GM12878 (cell line): ENCODE results near the gene OR4D1. TPM values are rescaled to one million over a fixed set of nuclear protein-coding genes. Genes with fewer than 3 reads are reported as not detected.

Source experiments
- CTCF ChIP-seq, 3 experiments: IDR thresholded peaks in 2 of 3; conservative IDR thresholded peaks in 1 of 3; 2 replicates each; pipeline ENCODE4 v1.5.1; 2011; ENCODE audit warnings: low read depth in 3 of 3, low read length in 3 of 3, mild to moderate bottlenecking in 3 of 3, control low read depth in 2 of 3, moderate library complexity in 2 of 3, inconsistent platforms in 1 of 3, mixed read lengths in 1 of 3; ENCODE audit not compliant: control insufficient read depth in 2 of 3, insufficient read depth in 1 of 3; ENCODE audit errors: extremely low read depth in 1 of 3
- MLLT1 ChIP-seq: fragments of 450-650 bp; IDR thresholded peaks from 2 replicates; pipeline ENCODE4 v1.6.1; 2016; ENCODE audit warnings: mild to moderate bottlenecking
- MYB ChIP-seq: fragments of 150-350 bp; IDR thresholded peaks from 2 replicates; pipeline ENCODE4 v1.6.1; 2014; ENCODE audit warnings: mild to moderate bottlenecking, low read depth, low read length, borderline replicate concordance
- NR2C2 ChIP-seq: IDR thresholded peaks from 2 replicates; pipeline ENCODE4 v1.6.1; 2011; ENCODE audit warnings: borderline replicate concordance, low read depth; ENCODE audit not compliant: control insufficient read depth, insufficient read length
- POLR2A ChIP-seq: IDR thresholded peaks from 2 replicates; pipeline ENCODE4 v1.6.1; 2011; ENCODE audit warnings: low read depth, mild to moderate bottlenecking, low read length
- ZBTB40 ChIP-seq: fragments of 450-650 bp; IDR thresholded peaks from 2 replicates; pipeline ENCODE4 v1.6.1; 2016; ENCODE audit warnings: mild to moderate bottlenecking, moderate library complexity, borderline replicate concordance
- polyA plus RNA-seq, 11 experiments: library from polyadenylated mRNA; depleted of rRNA in 4 of 11; unstranded in 6 of 11; stranded (reverse) in 5 of 11; fragments of >200 nt; fragmentation: Nextera tagmentation in 4 of 11; fragmentation: Illumina TruSeq in 1 of 11; extraction: Ambion mirVana in 4 of 11; extraction: Trizol in 1 of 11; gene quantifications; 1 replicate in 1 of 11; 2 replicates in 10 of 11; pipeline versions ENCODE4 v1.2.1 to v1.2.3, GENCODE V29; 2011 to 2016; ENCODE audit warnings: inconsistent platforms in 2 of 11, missing spikeins in 2 of 11, low read depth in 1 of 11
- total RNA-seq, 4 experiments: library from RNA; depleted of rRNA in 3 of 4; stranded (reverse); fragments of >200 nt in 3 of 4; fragmentation: Illumina TruSeq in 1 of 4; extraction: Trizol in 1 of 4; gene quantifications; 2 replicates each; pipeline versions ENCODE4 v1.2.1 to v1.2.3, GENCODE V29; 2013 to 2021

OR4D1 gene
- total and polyA plus RNA-seq, 10 of the 15 experiments (the other 5 are each of a cell fraction or from before 2014, with no cell fraction given): not detected

GRCh38 chr17:58186591-58186990 lies 38.4 kb downstream of the OR4D1 start (continued):
- TF ChIP-seq ZBTB40 (no peak), MLLT1 (no peak), POLR2A (no peak), CTCF (IDR thresholded peaks at IDR 0.05 in 2 of 3, conservative IDR thresholded peaks at IDR 0.05 in 1 of 3; ENCODE audit: control insufficient read depth in 2 of 3, extremely low read depth in 1 of 3, insufficient read depth in 1 of 3, low read depth in 3 of 3, low read length in 3 of 3) (no peak), MYB (no peak), NR2C2 (no peak)
